HG03520 (cell line): ENCODE measurements around the gene GRK4.
"Not testable (repeated sequence)": the region's sequence is repeated elsewhere in the genome, so short reads cannot be mapped to it uniquely, and the experiment has no call there.

Source experiments
- ATAC-seq: cut with Tn5 transposase; IDR thresholded peaks from one replicate; pipeline ENCODE4 v1.9.1; 2021; ENCODE audit warnings: mild to moderate bottlenecking, moderate library complexity; ENCODE audit not compliant: unreplicated experiment

Gene GRK4

DNA sequence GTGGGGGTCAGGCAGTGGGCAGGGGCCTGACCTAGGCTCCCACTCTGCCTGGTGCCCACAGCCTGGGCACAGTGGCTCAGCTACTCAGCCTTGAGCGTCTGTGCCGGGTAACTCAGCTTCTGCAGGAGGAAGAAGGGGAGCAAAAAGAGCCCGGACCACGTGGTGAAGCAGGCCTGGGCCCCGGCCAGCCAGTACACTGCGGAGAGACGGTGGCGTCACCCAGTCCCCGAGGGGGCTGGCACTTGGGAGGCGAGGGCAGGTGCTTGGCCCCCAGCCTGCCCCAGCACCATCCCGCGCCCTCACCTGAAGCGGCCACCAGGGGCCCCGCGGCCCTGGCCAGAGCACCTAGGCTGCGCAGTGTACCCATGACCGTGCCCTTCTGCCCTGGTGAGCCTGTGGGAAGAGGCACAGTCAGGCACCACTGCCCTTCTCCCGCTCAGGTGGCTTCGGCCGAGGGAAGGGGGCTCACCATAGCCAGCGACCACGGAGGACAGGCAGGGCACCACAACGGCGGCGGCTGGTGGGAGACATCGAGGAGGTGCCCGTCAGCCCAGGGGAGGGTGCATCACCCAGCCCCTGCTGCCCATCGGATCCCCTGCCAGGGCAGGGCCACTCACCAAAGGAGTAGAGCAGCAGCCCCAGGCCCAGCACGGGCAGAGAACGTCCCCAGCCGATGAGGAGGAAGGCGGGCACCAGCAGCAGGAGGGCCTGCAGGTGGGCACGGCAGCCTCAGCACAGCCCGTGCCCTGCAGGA lies 32.4 kb upstream of the GRK4 start:
- ATAC-seq, result no peak

- ATAC-seq, result peak; percentile 26
Observed at GRCh38 chr4:2931512-2932301, 31.7 kb upstream of the GRK4 start.

- no peak for ATAC-seq
Observed at GRCh38 chr4:2932321-2932950, 30.9 kb upstream of the GRK4 start.

DNA sequence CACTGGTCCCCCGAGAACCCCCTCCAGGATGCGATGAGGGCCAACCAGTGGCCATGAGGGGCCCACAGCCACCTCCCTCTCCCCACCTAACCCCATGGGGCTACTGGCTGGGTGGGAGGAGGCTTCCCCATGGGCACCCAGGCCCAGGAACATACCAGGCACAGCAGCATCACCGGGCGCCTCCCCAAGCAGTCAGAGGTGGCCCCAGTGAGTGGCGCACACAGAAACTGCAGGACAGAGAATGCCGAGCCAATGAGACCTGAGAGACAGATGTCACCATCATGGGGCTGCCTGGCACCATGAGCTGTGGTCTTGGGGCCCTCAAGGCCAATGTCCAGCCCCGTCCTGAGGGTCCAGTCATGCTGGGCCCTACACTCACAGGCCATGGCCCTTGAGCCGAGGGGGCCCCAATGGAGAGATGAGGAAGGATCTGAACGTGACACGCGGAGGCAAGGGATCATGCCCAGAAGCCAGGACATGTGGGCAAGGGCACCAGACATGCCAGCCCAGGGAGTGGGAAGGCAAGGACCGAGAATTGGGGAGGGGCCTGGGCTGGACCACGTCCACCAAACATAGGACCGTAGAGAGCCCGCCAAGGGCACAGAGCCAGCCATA lies 30.3 kb upstream of the GRK4 start:
- ATAC-seq, result no peak

DNA sequence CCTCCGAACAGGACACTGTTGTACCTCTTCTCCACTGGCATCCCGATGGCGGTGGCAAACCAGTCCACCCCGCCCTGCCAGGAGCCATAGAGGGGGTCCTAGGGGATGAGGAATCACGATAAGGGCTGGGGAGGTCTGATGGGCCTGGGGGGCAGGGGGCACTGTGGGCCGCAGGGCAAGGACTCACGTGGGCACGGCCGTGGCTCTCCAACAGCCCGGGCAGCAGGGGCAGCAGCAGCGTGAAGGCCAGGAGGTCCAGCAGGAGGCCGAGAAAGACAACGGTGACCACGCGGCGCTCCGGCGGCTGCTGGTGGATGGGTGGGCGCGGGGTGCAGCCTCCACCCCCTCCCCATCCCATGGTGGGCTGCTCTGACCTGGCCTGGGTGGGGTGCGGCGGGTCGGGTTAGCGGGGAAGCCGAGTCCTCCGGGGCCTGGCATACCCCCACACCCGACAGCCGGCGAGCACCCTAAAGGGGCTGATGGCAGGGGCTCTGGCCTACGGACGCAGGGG lies 29.8 kb upstream of the GRK4 start:
- no peak for ATAC-seq

DNA sequence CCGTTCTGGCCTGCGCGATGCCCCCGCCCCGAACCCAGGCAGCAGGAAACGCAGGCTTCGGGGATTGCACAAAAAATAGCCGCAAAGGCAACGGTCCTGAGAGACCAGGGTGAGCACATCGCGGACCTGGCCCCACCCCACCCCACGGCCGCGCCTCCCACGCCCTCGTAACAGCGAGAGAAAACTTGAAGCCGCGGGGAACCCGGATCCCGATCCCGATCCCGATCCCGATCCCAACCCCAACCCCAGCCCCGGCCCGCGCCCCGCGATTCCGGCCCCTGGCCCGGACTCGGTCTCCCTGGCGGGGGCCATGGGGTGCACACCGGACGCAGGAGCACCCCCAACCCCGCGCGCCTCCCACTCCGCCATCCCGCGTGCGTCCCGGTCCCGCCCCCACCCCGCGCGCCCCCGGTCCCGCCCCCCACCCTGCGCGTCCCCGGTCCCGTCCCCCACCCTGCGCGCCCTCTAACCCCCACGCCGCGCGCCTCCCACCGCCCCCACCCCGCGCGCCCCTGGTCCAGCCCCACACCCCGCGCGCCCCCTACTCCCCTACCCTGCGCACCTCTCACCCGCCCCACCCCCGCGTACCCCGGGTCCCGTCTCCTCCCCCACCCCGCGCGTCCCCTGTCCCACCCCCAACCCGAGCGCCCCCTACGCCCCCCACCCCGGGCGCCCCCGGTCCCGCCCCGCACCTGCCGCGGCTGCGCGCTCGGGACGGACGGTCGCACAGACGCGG lies 29.1 kb upstream of the GRK4 start:
- ATAC-seq, result no peak

GRCh38 chr4:2934813-2935761 lies 28.3 kb upstream of the GRK4 start:
- ATAC-seq, result peak; percentile 42

DNA sequence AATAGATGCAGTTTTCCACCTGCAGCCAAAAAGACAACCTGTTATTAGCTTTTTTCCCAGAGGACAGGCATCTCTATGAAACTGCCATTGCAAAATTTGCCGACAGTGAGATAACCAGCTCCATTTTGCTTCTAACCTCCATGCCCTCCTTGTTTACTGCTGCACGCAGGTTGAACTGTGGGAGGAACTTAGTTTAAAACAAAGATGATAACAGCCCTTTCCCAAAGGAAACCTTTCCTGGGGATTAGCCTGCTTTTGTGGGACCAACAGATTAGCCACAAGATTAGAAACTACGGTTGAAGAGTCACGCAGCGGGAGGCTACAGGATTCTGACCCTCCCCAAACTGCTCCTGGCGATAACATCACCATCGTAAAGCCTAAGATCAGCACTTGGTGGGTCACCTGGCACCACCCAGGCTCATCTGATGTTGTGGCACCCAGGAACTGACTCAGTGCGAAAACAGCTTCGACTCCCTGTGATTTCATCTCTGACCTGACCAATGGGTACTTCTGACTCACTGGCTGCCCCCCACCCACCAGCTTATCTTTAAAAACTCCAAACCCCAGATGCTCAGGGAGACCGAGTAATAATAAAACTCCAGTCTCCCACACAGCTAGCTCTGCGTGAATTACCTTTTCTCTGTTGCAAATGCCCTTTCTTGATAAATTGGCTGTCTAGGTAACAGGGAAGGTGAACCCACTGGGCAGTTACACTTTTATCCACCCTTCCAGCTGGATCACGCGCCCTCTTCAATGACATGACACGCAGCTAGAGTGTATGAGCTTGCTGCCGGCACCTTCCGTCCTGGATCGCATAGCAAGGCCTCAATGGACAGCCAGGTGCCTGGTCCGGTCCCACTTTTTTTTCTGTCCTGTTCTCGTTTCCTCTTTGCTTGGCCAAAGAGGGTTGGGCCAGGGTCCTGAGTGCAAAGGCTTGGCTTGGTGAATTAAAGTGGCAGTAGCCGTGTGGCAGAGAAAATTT lies 27.3 kb upstream of the GRK4 start:
- no peak for ATAC-seq

GRCh38 chr4:2936773-2937145 lies 26.6 kb upstream of the GRK4 start:
- ATAC-seq, result no peak

- ATAC-seq, result no peak
Observed at GRCh38 chr4:2937146-2937857, 26.1 kb upstream of the GRK4 start.

DNA sequence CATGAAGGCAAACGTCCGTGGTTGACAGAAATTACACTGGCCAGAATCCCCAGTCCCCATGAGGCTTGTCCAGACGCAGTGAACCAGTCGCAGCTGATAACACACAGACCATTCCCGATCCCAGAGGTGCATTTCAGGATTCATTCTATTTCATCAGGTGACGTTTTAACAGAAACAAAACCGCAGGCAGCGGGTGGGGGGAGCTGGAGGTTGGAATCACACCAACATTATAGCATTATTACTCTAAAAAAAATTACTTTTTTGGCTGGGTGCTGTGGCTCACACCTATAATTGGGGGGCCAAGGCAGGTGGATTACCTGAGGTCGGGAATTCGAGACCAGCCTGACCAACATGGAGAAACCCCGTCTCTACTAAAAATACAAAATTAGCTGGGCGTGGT lies 25.4 kb upstream of the GRK4 start:
- ATAC-seq, result no peak

DNA sequence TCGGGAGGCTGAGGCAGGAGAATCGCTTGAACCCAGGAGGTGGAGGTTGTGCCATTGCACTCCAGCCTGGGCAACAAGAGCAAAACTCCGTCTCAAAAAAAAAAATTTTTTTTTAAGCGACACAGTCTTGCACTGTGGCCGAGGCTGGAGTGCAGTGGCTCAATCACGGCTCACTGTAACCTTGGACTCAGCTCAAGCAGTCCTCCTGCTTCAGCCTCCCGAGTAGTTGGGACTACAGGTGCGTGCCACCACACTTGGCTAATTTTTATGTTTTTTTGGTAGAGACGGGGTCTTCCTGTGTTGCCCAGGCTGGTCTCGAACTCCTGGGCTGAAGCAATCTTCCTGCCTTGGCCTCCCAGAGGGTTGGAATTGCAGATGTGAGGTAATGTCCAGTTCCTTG lies 25.0 kb upstream of the GRK4 start:
- not testable (repeated sequence) for ATAC-seq

DNA sequence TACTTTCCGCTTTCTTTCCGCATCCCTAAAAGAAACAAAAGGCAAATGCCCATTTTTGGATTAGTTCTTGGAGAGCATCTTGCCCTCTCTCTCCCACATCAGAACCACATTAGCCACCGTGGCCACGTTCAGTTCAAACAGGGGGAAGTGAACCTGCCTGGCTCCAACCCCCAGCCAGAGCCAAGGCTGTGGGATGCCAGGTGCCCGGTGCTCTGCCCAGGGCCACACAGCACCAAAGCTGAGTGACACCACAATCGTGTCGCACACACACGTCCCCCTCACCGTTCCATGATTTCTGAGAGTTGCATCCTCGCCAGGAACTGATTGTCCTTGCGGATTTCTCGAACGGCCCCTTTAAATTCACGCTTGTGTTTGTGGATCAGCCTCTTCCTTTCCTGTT lies 24.5 kb upstream of the GRK4 start:
- ATAC-seq, result no peak

- no peak for ATAC-seq
Observed at GRCh38 chr4:2939383-2940243, 23.8 kb upstream of the GRK4 start.

GRCh38 chr4:2940267-2941137 lies 22.9 kb upstream of the GRK4 start:
- ATAC-seq, result no peak
